GM21367 (cell line): Measurements from ENCODE around the gene TFCP2.
"Not testable (repeated sequence)": the region's sequence is repeated elsewhere in the genome, so short reads cannot be mapped to it uniquely, and the experiment has no call there.

Experiments used
- ATAC-seq: cut with Tn5 transposase; IDR thresholded peaks from one replicate; pipeline ENCODE4 v1.9.1; 2021; ENCODE audit not compliant: unreplicated experiment

Gene TFCP2

GRCh38 chr12:51085757-51086156, 87.2 kb downstream of the TFCP2 start:
- no peak for ATAC-seq

DNA sequence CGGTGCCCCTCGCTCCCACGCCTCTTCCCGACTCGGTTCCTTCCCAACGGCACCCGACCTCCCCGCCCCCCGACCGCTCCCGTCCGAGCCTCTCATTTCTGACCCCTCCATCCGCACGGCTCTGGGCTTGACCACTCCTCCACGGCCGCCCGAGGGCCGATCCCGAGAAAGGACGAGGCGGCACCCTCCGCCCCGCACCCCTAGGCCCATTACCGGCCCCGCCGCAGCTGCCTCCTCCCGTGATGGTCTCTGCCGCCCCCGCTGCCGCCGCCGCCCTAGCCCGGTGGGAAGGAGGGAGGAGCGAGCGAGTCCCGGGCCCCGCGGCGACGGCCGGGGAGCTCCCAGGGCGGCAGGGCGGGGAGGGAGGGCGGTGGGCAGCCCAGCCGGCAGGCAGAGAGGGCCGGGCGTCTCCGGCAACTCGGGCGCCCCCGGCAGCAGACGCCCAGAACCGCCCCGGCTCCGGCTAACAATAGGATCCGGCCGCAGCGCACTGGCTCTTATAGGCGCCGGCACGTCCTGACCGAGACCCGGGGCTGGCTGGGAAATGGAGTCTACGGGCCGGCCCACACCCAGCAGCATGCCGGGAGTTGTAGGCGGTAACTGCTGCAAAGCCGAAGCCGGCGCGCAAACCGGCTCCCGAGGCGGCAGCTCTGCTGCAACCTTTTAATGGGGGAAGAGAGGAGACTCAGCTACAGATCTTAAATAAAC, 89.7 kb downstream of the TFCP2 start, which contains the start of gene CSRNP2:
Gene CSRNP2 (minus strand): TSS at position 471 of the 708 bp plus-strand sequence. CDS start 7,035 bp downstream, outside the sequence.
- ATAC-seq: peak; percentile 92

DNA sequence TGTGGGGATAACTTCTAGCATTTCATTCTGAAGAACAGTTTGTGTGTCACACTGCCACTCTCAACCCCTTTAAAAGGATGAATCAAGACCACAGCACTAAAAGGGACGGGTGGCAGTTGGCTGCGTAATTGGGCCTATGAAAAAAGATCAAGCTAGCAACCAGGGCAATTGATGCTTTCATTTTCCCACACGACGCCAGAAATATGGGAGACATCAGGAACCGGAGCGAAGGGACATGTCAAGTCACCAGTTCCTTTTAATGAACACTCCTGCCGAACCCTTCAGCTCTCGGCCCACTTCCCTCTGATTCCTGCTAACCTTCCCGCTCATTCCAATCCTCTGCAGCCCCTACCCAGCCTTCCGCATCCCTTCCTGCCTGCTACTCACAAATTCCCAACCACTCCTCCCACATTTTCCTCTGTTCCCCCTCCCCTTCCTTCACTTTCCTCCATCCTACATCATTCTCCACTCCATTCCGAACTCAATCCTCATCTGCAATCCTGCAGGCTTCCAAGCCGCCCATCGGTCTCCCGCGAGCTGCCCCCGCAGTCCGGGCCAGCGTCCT, 90.3 kb downstream of the TFCP2 start:
- peak; percentile 7 for ATAC-seq

DNA sequence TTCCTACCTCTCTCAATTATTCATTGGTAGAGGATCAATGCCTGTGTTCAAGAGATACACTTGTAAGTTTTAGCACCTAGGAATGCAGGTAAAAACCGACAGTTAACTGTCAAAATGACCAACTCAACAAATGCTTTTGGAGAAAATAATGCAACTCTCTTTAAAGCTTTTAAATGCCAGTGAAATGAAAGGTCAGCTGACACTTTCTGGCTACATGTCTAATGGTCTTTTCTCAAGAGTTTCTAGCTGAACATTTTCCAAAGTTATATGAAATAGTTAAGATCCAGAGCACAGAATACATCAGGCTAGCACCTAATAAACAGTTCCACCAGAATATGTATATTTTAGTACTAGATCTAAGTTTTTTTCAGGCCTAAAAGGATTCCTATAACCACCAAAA, 91.5 kb downstream of the TFCP2 start:
- no peak for ATAC-seq

DNA sequence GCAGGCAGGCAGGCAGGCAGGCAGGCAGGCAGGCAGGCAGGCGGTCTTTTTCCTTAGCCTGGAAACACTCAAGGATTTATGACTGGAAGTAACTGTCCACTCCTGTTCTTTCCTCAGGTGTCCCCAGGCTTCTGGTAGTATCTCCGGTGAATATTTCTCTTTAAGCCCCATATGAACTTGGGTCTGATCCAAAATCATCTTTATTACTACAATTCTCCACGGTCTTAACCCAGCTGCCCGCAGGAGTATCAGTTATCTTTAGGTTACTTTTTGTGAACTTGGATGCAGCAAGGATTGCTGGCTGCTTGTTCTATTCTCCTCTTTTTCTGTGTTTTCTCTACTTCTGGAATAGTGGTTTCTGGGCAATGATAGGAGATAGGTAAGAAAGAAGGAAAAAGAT, 92.8 kb downstream of the TFCP2 start:
- ATAC-seq: no peak

DNA sequence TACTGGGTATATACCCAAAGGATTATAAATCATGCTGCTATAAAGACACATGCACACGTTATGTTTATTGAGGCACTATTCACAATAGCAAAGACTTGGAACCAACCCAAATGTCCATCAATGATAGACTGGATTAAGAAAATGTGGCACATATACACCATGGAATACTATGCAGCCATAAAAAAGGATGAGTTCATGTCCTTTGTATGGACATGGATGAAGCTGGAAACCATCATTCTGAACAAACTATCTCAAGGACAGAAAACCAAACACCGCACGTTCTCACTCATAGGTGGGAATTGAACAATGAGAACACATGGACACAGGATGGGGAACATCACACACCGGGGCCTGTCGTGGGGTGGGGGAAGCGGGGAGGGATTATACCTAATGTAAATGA, 94.1 kb downstream of the TFCP2 start:
- not testable (repeated sequence) for ATAC-seq

- ATAC-seq: not testable (repeated sequence)
These were observed 94.6 kb downstream of the TFCP2 start for GRCh38 chr12:51078346-51078745.

- ATAC-seq: no peak
These were observed 95.0 kb downstream of the TFCP2 start for GRCh38 chr12:51077930-51078329.

GRCh38 chr12:51076236-51076930, 96.6 kb downstream of the TFCP2 start:
- no peak for ATAC-seq

GRCh38 chr12:51075390-51075789, 97.5 kb downstream of the TFCP2 start:
- ATAC-seq: no peak

GRCh38 chr12:51071663-51072062, 101.3 kb downstream of the TFCP2 start:
- ATAC-seq: no peak

GRCh38 chr12:51070004-51070403, 102.9 kb downstream of the TFCP2 start:
- no peak for ATAC-seq

- ATAC-seq: no peak
These were observed 105.2 kb downstream of the TFCP2 start for GRCh38 chr12:51067771-51068170.

DNA sequence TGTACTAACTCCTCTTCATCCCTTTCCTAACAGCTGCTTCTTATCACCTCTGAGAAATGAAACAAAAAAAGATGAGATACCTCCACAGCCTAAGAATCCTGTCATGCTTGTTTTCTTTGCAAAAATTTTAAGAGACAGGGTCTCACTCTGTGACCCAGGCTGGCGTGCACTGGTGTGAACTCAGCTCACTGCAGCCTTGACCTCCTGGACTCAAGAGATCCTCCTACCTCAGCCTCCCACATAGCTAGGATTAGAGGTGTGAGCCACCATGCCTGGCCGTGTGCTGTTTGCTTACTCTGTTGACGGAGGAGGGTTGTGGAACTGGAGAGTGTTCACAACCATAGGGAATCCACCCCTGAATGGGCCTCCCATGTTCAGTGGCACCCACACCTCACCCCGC, 105.7 kb downstream of the TFCP2 start:
- ATAC-seq: no peak

- no peak for ATAC-seq
These were observed 107.4 kb downstream of the TFCP2 start for GRCh38 chr12:51065530-51065929.

GRCh38 chr12:51062631-51063397, 110.1 kb downstream of the TFCP2 start:
- no peak for ATAC-seq

DNA sequence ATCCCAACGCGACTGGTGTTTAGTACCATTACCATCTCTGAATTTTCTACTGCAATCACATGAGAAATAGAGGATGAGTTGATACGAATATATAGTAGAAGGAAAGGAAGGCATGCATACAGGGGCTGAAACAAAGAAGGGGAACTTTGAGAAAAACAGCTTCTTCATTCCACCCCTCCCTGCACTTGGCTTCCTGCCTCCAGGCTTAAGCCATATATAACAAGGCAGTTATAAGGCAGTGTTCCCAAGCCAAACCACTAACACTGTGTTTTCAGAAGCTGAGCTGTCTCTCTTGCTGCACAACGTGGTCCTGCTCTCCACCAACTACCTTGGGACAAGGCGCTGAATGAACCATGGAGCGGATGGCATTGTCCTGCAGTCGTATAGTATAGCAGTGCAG, 113.8 kb downstream of the TFCP2 start:
- ATAC-seq: no peak

- no peak for ATAC-seq
These were observed 116.7 kb downstream of the TFCP2 start for GRCh38 chr12:51056242-51056641.

GRCh38 chr12:51055060-51055459, 117.9 kb downstream of the TFCP2 start:
- ATAC-seq: no peak

- no peak for ATAC-seq
These were observed 121.1 kb downstream of the TFCP2 start for GRCh38 chr12:51051787-51052186.

- ATAC-seq: no peak
These were observed 123.4 kb downstream of the TFCP2 start for GRCh38 chr12:51049525-51049924.
